HG03432 (cell line): ENCODE data around the gene TPRG1L.

Experiments used
- ATAC-seq: cut with Tn5 transposase; IDR thresholded peaks from one replicate; pipeline ENCODE4 v1.9.1; 2021; ENCODE audit warnings: mild to moderate bottlenecking, moderate library complexity; ENCODE audit not compliant: unreplicated experiment

TPRG1L gene

DNA sequence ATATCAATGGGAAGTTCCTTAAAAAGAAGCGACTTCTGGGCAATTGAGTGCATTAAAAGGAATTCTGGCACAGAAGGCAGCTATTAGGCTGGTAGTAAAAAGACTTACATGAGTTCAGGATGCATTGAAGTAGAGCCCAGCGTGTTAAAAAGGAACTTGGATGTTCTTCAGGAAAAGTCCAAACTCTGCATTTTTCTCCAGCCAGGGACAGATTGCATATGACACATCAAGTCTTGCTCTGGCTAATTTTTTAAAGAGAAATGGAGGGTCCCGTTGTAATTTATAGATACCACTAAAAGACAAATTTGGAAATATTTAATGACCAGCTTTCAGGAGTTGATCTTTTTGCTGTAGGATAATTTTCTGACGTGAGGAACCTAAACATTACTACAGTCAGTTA, 1.2 kb downstream of the TPRG1L start:
- ATAC-seq = no peak

DNA sequence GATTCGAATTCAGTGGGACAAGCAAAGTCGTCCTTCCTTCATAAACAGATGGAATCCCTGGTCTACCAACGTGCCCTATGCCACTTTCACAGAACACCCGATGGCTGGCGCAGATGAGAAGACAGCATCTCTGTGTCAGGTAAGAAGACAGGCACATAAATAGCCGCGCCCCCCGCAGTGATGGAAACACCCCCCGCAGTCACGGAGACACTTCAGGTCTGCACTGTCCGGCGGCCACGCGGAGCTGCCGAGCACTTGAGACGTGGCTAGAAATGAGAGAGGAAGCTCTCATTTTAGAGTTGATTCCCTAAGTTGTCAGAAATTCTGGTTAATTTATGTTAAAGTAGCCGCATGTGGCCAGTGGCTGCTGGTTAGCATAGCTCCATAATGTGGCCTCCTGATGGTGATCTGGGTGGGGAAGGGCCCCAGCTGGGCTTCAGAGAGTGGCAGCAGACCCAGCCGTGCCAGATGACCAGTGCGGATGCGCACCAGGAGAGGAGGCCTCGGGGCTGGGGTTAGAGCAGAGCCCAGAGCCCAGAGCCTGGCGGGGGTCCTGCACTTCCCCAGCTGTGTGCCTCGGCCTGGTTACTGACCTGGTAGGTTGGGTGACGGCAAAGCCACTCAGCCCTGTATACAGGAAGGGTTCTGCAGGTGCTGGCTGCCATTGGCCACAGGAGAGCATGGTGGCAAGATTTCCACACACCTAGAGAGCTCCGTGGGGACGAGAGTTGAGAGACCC, 2.9 kb downstream of the TPRG1L start:
- no peak for ATAC-seq

DNA sequence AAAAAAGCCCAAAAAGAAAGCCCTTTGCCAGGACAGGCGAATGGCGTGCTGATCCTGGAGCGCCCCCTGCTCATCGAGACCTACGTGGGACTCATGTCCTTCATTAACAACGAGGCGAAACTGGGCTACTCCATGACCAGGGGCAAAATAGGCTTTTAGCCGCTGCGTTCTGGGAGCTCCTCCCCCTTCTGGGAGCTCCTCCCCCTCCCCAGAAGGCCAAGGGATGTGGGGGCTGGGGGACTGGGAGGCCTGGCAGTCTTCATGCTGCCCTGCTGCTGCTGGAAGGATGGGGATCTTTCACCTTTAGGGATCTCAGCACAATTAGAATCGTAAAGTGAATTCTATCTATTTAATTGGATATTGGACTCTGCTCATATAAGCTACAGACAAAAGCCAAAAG, 3.6 kb downstream of the TPRG1L start:
- ATAC-seq = no peak

DNA sequence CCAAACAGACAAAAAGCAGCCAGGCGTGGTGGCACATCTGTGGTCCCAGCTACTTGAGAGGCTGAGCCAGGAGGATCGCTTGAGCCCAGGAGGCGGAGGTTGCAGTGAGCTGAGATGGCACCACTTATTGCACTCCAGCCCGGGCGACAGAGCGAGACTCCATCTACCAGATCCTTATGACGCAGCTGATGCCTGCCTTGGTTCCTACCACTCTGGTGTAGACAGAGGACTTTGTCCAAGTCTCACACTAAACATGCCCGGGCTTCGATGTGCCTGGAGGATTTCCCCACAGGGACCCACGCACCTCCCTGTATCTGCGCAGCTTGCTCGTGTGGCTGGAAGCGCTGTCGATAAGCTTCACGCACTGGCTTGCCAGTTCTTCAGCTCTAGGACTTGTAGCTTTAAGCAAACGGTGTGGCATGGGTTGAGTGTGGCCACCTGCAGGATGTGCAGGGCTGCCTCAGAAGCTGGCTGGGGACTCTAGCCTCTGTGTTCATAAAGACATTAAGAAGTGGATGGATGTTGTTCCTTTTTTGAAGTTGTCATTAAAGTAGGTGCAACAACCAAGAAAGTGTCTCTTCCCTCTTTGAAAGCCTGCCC, 4.8 kb downstream of the TPRG1L start:
- ATAC-seq = no peak

DNA sequence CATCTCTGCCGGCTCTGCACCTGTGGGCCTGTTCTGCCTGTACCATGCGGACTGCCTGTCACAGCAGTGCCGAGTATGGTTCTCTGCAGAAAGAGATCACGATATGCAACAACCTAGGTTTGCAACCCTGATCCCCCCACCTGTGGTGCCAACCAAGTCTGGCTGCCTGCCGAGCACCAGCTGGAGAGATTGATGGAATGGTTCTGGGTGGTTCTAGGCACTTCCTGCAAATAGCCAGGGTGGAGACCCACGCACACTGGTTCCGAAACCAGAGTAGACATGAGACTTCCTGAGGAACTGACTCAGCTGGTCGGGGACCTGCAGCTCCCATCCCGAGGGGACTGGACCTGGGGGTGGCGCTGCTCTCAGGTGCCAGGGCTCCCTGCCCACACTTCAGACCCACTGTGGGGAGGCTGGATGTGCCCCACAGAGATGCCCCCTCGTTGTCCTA, 5.4 kb downstream of the TPRG1L start:
- ATAC-seq = no peak

DNA sequence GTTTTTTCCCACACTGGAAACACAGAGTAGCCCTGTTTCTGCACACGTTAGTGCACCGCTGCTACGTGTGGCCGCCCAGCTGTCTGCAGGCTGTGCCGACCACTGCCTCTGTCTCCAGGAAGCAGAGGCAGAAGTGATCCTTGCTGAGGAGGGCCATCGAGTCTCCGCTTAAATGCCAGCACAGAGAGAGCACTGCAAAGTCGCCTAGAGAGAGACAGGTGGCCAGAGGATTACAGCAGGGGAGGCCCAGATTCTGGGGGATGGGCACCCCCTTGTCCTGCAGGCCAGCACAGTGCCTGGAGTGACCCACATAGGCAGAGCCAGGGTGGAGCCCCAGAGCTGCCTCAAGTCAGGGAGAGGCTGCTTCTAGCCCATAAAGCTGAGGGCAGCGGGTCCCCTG, 6.1 kb downstream of the TPRG1L start:
- no peak for ATAC-seq

DNA sequence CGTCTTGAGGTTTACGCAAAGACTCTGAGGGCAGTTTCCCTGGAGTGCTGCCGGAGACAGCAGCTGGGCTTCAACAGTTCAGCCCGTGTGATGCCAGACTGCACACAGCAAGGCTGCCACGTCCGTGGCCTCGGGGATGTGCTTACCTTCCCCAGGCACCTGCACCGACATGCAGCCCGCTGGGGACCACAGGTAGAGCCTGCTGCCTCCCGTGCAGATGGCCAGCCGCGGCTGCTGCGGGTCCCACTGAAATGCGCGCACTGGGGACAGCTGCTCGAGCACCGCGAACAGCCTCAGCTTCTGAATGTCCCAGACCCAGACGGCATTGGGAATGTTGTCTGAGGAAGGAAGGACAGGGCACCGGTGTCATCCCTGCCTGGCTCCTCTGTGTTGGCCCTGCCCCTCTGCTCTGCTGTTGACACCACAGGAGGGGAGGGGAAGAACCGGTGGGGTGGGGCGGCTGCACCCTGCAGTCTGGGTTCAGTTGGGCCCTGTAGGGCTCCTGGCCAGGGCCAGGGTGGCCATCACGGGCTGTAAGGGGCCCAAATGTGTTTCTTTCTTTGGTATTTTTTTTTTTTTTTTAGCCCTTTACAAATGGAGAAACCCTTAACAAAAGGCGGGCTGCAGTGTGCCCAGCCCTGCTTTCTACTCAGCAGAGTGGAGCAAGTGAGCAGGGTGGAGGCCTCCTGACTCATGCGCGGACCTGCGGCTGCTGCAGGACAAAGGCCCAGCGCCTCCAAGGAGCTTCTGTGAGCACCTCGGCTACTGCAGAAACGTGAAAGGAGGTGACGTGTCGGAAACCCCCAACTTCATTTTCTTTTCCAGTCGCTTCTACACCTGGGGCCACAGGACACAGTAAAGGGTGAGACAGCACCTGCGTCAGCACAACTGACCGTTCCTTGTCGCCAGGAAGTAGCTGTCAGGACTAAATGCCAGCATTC, 6.8 kb downstream of the TPRG1L start:
- no peak for ATAC-seq

DNA sequence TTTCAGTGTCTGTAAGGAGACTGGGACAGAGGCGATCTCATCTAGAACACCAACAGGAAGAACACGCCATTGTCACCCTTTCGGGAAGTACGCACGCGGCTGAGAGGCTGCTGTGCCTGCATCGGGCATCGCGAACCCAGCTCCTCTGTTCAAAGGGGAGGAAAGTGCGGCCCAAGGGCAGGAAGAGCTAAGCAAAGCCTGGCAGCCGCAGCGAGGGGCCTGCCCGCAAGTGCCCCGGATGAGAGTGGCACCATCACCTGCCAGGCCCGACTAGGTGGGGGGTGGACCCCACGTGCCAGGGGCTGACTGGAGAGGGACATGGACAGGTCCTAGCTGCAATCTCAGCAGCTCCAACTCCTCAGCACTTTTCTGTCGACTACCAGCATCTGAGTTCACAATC, 7.5 kb downstream of the TPRG1L start:
- ATAC-seq = no peak

DNA sequence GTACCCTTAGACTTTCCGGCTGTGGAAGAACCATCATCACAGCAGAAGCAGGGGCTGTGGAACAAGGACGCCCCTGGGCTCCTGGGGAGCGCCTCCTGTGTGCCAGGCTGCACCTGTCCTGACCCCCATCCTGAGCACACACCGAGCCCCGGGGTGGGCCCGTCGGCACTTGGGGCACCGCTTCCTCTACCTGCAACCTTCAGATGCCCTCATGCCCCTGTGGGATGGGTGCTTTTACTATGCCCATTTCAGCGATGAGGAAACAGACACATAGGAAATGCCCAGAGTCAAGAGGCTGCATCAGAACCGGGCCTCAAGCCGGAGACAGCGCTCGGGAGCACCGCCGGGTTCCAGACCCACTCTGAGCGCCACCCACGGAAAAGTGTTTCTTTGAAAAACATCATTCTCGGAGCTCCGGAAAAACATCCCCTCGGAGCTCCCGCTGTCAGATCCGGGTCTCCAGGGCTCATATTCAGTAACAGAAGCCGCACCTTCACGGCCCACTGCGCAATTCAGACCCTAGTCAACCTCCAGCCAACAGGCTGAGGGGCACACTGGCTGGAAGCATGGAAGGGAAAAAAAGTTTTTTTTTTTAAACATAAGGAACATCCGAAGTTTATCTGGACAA, 8.0 kb downstream of the TPRG1L start:
- no peak for ATAC-seq

DNA sequence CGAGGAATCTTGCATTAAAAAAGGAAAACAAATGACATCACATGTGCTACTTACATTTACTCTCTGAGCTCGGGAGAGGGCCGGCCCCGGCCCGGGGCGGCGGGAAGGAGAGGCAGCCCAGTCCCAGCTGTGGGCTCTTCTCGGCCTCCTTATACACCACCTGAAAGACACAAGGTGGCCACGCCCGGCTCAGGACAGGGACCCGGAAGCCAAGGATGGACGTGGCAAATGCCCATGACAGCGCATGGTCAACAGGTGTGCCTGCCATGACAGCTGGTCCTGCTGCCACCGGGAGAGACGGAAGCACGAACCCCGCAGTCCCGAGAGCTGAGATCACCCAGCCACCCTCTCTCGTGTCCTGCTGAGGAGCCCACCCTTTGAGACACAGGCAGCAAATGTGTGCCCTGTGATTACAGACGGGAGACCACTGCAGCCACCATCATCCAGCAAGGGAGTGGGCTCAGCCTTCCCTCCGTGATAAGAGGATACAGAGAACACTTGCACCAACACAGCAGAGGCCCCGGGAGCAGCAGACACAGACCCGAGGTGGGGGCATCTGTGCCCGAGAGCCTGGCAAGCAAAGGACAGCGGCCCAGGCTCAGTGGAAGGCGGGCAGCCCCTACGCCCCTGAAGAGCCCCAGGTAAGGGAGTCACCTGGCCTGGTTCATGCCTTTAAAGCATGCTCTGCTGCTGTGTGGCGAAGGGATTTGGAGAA, 8.7 kb downstream of the TPRG1L start:
- no peak for ATAC-seq

DNA sequence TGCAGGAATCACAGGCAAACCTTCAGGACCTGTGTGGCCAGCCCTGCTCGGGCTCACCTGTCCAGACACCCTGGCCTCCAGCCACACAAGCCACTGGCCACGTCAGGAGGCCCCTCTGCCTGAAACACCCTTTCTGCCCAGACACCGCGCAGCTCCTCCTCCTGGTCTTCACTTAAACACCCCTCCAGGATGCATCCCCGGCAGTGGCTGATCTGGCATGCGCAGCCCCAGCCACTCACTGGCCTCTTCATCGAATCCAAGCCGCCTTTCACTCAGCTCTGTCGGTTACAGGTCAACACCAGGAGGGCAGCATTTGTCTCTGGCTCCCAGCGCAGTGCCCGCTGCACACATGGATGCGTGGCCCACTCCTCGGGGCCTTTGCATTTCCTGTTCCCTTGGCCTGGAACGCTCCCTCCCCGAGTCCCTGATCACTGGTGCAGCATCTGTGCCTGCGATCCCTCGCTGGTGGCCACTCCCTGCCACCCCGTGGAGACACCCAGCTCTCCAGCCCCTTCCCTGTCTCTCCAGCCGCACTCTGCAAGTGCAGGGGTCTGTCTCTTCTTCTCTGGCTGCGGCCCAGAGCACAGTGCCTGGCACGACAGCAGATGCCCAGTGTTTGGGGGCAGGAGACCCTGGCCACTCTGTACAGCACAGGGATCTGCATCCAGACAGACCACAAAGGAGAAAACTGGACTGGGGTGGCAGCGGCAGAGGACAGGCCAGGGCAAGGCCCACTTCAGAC, 9.4 kb downstream of the TPRG1L start:
- ATAC-seq = no peak

DNA sequence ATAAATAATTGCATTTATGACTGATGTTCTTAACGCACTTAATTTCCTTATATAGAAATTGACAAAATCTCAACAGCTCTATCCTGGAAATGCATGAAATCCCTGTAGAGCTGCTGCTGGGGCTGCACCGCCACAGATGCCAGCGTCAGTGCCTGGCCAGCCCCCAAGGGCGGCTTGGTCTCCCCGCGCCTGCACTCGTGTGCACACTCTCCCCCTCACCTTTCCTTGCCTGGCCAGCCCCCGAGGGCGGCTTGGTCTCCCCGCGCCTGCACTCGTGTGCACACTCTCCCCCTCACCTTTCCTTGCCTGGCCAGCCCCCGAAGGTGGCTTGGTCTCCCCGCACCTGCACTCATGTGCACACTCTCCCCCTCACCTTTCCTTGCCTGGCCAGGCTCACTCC, 11.3 kb downstream of the TPRG1L start:
- no peak for ATAC-seq

DNA sequence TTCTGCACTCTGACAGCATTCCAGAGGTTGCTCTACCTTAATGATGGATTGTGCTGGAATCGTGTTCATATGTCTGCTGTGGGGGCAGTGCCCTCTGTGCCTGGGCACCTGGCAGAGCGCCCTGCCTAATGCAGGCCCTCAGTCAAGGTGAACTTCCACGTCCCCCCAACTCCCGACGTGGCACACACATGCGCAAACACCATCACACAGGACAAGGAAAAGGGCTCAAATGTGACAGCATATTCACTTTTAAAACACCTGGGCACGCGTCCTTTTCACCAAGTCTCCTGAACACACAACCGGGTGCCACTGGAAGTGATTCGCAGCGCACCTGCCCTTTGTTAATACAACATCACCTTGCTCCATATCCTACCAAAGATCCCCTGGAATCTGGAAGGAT, 11.7 kb downstream of the TPRG1L start:
- no peak for ATAC-seq

DNA sequence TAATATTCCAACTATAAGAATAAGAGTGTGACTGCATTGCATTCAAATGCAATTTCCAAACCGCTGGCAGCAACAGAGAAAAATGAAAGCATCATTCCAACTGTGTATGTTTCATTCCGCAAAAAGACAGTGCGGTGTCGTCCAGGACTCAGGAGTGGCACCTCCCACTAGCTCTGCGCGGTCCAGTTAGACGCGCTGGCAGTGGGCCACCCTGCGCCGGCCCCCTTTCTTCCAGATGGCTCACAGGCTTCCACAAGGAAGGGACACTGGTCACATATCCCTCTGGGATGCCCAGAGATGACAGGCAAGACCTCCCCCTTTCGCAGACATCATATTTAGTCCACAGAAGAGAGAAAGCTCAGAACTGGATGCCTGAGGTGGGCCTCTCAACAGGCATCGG, 13.2 kb downstream of the TPRG1L start:
- no peak for ATAC-seq

DNA sequence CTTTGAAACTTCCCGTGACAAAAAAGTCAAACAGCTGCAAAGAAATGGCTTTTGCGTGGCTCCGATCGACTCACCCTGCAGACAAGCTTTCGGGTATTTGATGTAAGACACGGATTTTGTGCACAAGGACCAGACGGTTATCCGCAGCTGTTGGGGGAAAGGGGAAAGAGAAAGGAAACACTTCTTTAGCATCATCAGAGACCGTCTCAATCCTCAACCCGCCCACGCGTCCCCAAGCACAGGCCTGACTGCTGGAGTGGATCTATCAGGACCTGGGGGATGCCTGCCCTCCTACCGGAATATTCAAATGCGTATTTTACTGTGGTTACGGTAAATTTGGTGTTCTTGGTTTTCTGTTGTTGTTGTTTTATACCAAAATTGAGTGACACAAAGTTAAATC, 13.9 kb downstream of the TPRG1L start:
- ATAC-seq = no peak

DNA sequence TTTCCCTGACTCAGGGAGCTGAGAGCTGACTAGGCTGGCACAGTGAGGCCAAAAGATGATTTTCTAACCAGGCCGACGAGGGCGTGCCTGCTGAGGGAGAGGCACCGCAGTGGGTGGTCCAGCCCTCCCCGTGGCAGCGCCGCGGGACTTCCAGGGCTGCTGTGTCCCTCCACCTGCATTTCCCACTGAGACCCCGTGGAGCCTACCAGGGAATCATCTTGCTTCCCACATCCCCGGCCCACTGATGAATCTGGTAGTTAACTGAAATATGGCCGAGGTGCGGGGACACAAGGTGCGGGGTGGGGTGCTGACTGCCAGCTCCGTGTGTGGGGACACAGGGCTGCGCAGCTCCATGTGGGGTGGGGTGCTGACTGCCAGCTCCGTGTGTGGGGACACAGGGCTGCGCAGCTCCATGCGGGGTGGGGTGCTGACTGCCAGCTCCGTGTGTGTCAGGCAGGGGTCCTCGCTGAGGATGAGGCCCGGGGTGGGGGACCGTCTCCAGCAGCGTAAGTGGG, 14.6 kb downstream of the TPRG1L start:
- ATAC-seq = no peak

DNA sequence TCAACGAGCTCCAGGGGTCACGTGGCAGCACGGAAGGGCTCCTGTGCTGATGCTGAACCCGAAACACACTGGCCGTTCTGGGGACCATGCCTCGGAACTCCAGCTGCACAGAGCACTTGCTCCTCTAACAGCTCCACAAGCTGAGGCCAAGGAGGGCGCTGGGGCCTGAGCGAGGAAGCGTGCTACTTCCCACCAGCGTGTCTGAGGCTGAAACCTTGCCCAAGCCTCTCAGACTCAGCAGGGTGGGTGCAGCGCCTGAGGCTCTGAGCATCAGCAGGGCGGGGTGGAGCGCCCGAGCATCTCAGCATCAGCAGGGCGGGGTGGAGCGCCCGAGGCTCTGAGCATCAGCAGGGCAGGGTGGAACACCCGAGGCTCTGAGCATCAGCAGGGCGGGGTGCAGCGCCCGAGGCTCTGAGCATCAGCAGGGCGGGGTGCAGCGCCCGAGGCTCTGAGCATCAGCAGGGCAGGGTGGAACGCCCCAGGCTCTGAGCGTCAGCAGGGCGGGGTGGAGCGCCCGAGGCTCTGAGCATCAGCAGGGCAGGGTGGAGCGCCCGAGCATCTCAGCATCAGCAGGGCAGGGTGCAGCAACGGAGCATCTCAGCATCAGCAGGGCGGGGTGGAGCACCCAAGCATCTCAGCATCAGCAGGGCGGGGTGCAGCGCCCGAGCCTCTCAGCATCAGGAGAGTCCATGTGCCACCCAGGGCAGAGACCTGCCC, 15.5 kb downstream of the TPRG1L start:
- ATAC-seq = no peak

DNA sequence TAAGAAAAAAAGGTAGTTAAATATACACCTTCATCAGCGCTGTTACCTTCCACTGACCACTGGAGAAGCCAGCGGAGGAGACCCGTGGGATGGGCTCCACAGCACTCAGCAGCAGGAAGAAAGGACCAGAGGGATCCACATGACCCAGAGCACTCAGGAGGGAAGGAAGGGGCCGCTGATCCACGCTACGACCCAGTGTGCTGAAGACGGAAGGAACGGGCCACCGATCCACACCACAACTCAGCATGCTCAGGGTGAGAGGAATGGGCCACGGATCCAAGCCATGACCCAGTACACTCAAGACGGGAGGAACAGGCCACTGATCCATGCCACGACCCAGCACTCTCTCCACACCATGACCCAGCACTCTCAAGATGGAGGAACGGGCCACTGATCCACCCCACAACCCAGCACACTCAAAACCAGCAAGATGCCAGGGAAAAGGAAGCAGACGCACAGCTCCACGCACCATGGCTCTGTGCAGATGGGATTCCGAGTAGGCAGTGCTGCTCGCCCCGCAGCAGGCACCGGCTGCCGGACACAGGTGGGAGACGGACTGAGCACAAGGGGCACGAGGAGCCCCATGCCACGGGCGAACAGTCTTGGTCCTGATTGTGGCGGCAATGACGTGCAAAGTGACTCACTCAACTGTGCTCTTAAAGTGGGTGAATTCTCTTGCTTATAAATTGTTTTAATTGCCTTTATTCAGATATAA, 16.4 kb downstream of the TPRG1L start:
- ATAC-seq = no peak
